GM19035 (cell line): ENCODE measurements around the gene ZNF490.
A peak's percentile ranks its signal among the peaks of the same experiment; 100 is the strongest.
"Not testable (repeated sequence)": the region's sequence is repeated elsewhere in the genome, so short reads cannot be mapped to it uniquely, and the experiment has no call there.

Source experiments
- ATAC-seq: cut with Tn5 transposase; IDR thresholded peaks from one replicate; pipeline ENCODE4 v1.9.1; 2021; ENCODE audit not compliant: unreplicated experiment

The ZNF490 gene

GRCh38 chr19:12623361-12624031 lies 12.9 kb upstream of the ZNF490 start:
- no peak for ATAC-seq

GRCh38 chr19:12621253-12622024 lies 10.8 kb upstream of the ZNF490 start:
- not testable (repeated sequence) for ATAC-seq

GRCh38 chr19:12617646-12618045 lies 7.0 kb upstream of the ZNF490 start:
- ATAC-seq, result no peak

- ATAC-seq, result no peak
Observed at GRCh38 chr19:12611361-12611699, 717 bp upstream of the ZNF490 start.

GRCh38 chr19:12607631-12608030 lies 3.0 kb downstream of the ZNF490 start:
- no peak for ATAC-seq

- no peak for ATAC-seq
Observed at GRCh38 chr19:12606796-12607195, 3.8 kb downstream of the ZNF490 start.

- ATAC-seq, result no peak
Observed at GRCh38 chr19:12603714-12604113, 6.9 kb downstream of the ZNF490 start.

GRCh38 chr19:12597594-12597993 lies 13.0 kb downstream of the ZNF490 start:
- ATAC-seq, result no peak

- ATAC-seq, result no peak
Observed at GRCh38 chr19:12596927-12597548, 13.6 kb downstream of the ZNF490 start.

GRCh38 chr19:12596485-12596884 lies 14.1 kb downstream of the ZNF490 start:
- no peak for ATAC-seq

GRCh38 chr19:12581100-12581499 lies 29.5 kb downstream of the ZNF490 start:
- no peak for ATAC-seq

- no peak for ATAC-seq
Observed at GRCh38 chr19:12580180-12580694, 30.4 kb downstream of the ZNF490 start.

GRCh38 chr19:12578641-12579040 lies 32.0 kb downstream of the ZNF490 start:
- no peak for ATAC-seq

GRCh38 chr19:12574036-12574435 lies 36.6 kb downstream of the ZNF490 start:
- no peak for ATAC-seq

- ATAC-seq, result no peak
Observed at GRCh38 chr19:12567951-12568350, 42.7 kb downstream of the ZNF490 start.

- ATAC-seq, result not testable (repeated sequence)
Observed at GRCh38 chr19:12566380-12566779, 44.2 kb downstream of the ZNF490 start.

GRCh38 chr19:12564016-12564664 lies 46.5 kb downstream of the ZNF490 start:
- ATAC-seq, result peak; percentile 53

GRCh38 chr19:12555456-12555930 lies 55.1 kb downstream of the ZNF490 start:
- ATAC-seq, result no peak

- ATAC-seq, result peak; percentile 98
Observed at GRCh38 chr19:12551060-12551832, 59.4 kb downstream of the ZNF490 start, which contains the start of gene ZNF564. ZNF564 (minus strand) TSS chr19:12551482; CDS start chr19:12551332, 150 bp downstream.

GRCh38 chr19:12546903-12547302 lies 63.7 kb downstream of the ZNF490 start:
- ATAC-seq, result no peak
